Endothelial cell of umbilical vein (primary cell): ENCODE data around the gene ZHX3. TPM values are rescaled to one million over a fixed set of nuclear protein-coding genes. Genes with fewer than 3 reads are reported as not detected.

Experiments used
- BruUV-seq: library from RNA; stranded (reverse); fragments of 400-500 nt; replicated peaks from 2 replicates; lab custom pipeline; 2021; lab: Mats Ljungman, UMichigan
- CTCF ChIA-PET: fragments of 300-600, 350-600 bp; sonication (Branson Sonifier 250); formaldehyde crosslinking; loops from one replicate; lab custom pipeline; 2021; ENCODE audit warnings: antibody characterized with exemption, inconsistent platforms; lab: Charles Lee
- POLR2A ChIA-PET: fragments of 300-600, 350-600 bp; sonication (Branson Sonifier 250); formaldehyde crosslinking; loops from one replicate; lab custom pipeline; 2021; ENCODE audit warnings: antibody characterized with exemption, inconsistent platforms; lab: Charles Lee
- DNase-seq: peaks from one replicate; pipeline ENCODE4 v3.0.0-alpha.2; 2011; ENCODE audit warnings: low read depth, low spot score
- FAIRE-seq: peaks from 2 replicates; lab custom pipeline; 2011; peaks lifted over from hg19 to GRCh38; lab: Jason Lieb, UNC
- H2AFZ ChIP-seq: 2 replicates; pipeline ENCODE4 v1.6.0; 2012; ENCODE audit warnings: low read depth, low read length, control low read depth, inconsistent platforms
- H3K27ac ChIP-seq: 2 replicates; pipeline ENCODE4 v1.5.1; 2011; ENCODE audit warnings: low read depth, mild to moderate bottlenecking, control low read depth, low read length, moderate library complexity; ENCODE audit not compliant: insufficient read depth
- H3K27me3 ChIP-seq, 2 experiments: 2 replicates each; pipeline versions ENCODE4 v1.6.0 to v1.6.1; 2011; ENCODE audit warnings: low read length in 2 of 2, mixed read lengths in 1 of 2; ENCODE audit not compliant: control insufficient read depth in 2 of 2, insufficient read depth in 2 of 2
- H3K36me3 ChIP-seq, 2 experiments: 2 replicates in 1 of 2; 3 replicates in 1 of 2; pipeline ENCODE4 v1.5.1; 2011; ENCODE audit warnings: low read length in 2 of 2, mild to moderate bottlenecking in 1 of 2, moderate library complexity in 1 of 2; ENCODE audit not compliant: control insufficient read depth in 2 of 2, insufficient read depth in 2 of 2; ENCODE audit errors: extremely low read depth in 1 of 2
- H3K4me1 ChIP-seq: 3 replicates; pipeline ENCODE4 v1.5.1; 2011; ENCODE audit warnings: mild to moderate bottlenecking, low read length; ENCODE audit not compliant: control insufficient read depth, insufficient read depth; ENCODE audit errors: extremely low read depth
- H3K4me2 ChIP-seq: 2 replicates; pipeline ENCODE4 v1.6.1; 2011; ENCODE audit warnings: low read length, control low read depth, mixed read lengths; ENCODE audit not compliant: insufficient read depth
- H3K4me3 ChIP-seq, 3 experiments: fragments of 200-600 bp in 1 of 3; sonication (generic), shearing (Covaris generic) in 1 of 3; replicated peaks in 1 of 3; 2 replicates each; pipeline ENCODE4 v1.5.1; 2011 to 2016; ENCODE audit warnings: control low read depth in 3 of 3, low read length in 3 of 3, mild to moderate bottlenecking in 2 of 3, inconsistent platforms in 1 of 3, low read depth in 1 of 3, moderate library complexity in 1 of 3; ENCODE audit not compliant: insufficient read depth in 1 of 3
- H3K79me2 ChIP-seq: 2 replicates; pipeline ENCODE4 v1.6.0; 2012; ENCODE audit warnings: low read length, inconsistent platforms; ENCODE audit not compliant: control insufficient read depth, insufficient read depth
- H3K9ac ChIP-seq: replicated peaks from 2 replicates; pipeline ENCODE3; 2011; ENCODE audit warnings: low read length, control low read depth; ENCODE audit not compliant: insufficient read depth; ENCODE audit errors: extremely low read depth
- H3K9me1 ChIP-seq: replicated peaks from 3 replicates; pipeline ENCODE4 v1.6.0; 2011; ENCODE audit warnings: mild to moderate bottlenecking, low read length; ENCODE audit not compliant: control insufficient read depth, insufficient read depth; ENCODE audit errors: extremely low read depth
- H3K9me3 ChIP-seq: replicated peaks from 2 replicates; pipeline ENCODE4 v1.5.1; 2012; ENCODE audit warnings: low read length, inconsistent platforms; ENCODE audit not compliant: control insufficient read depth, insufficient read depth
- H4K20me1 ChIP-seq: replicated peaks from 2 replicates; pipeline ENCODE3; 2011; ENCODE audit warnings: mild to moderate bottlenecking, low read length; ENCODE audit not compliant: control insufficient read depth, insufficient read depth; ENCODE audit errors: extremely low read depth
- CTCF ChIP-seq, 2 donors: IDR thresholded peaks; 1 replicate in 1 of 2; 2 replicates in 1 of 2; pipeline ENCODE4 v1.5.1; 2011; ENCODE audit warnings: low read length in 2 of 2, mild to moderate bottlenecking in 2 of 2, moderate library complexity in 2 of 2, control low read depth in 1 of 2, inconsistent platforms in 1 of 2, low read depth in 1 of 2; ENCODE audit not compliant: insufficient read depth in 1 of 2; ENCODE audit errors: extremely low read depth in 1 of 2
- EZH2 ChIP-seq: IDR thresholded peaks from 2 replicates; pipeline ENCODE4 v1.6.1; 2012; ENCODE audit warnings: borderline replicate concordance, low read depth, mild to moderate bottlenecking, moderate library complexity, low read length, inconsistent platforms; ENCODE audit not compliant: severe bottlenecking
- FOS ChIP-seq: IDR thresholded peaks from 2 replicates; pipeline ENCODE4 v1.6.1; 2011; ENCODE audit warnings: mild to moderate bottlenecking, low read length, moderate library complexity, borderline replicate concordance; ENCODE audit not compliant: insufficient read depth
- GATA2 ChIP-seq: IDR thresholded peaks from 2 replicates; pipeline ENCODE4 v1.7.0; 2011; ENCODE audit warnings: low read depth, mild to moderate bottlenecking, moderate library complexity, mixed read lengths, low read length; ENCODE audit not compliant: insufficient read length, insufficient read depth
- JUN ChIP-seq: IDR thresholded peaks from 2 replicates; pipeline ENCODE4 v1.6.1; 2011; ENCODE audit warnings: borderline replicate concordance, low read depth; ENCODE audit not compliant: insufficient read length, insufficient read depth
- MAX ChIP-seq: IDR thresholded peaks from 2 replicates; pipeline ENCODE4 v1.6.1; 2011; ENCODE audit not compliant: insufficient read depth, insufficient read length
- MYC ChIP-seq: IDR thresholded peaks from one replicate; pipeline ENCODE4 v1.6.1; 2011; ENCODE audit warnings: mild to moderate bottlenecking, low read depth, low read length
- POLR2A ChIP-seq: IDR thresholded peaks from 2 replicates; pipeline ENCODE4 v1.6.1; 2012; ENCODE audit warnings: low read depth, mild to moderate bottlenecking, control low read depth, low read length
- POLR2AphosphoS5 ChIP-seq: IDR thresholded peaks from 2 replicates; pipeline ENCODE4 v1.6.1; 2012; ENCODE audit warnings: low read depth, mild to moderate bottlenecking, control low read depth, low read length, moderate library complexity; ENCODE audit not compliant: insufficient read depth
- dilution Hi-C: fragments of 300-500 bp; cut with MboI; formaldehyde crosslinking; loops from one replicate; pipeline ENCODE4 v1.15.0; 2019; ENCODE audit warnings: low sequenced_read_pairs; ENCODE audit not compliant: extremely low pct_ligation_motif_present
- intact Hi-C: fragments of 100-400 bp; cut with micrococcal nuclease; formaldehyde crosslinking; loops from one replicate; pipeline ENCODE4 v1.10.0; 2022
- polyA plus RNA-seq, 4 experiments: library from polyadenylated mRNA; depleted of rRNA in 3 of 4; stranded (reverse) in 3 of 4; unstranded in 1 of 4; fragments of >200 nt; gene quantifications; 2 replicates each; pipeline versions ENCODE4 v1.2.1 to v1.2.3, GENCODE V29; 2011 to 2012; ENCODE audit warnings: missing spikeins in 1 of 4
- total RNA-seq: library from RNA; stranded (reverse); gene quantifications from 2 replicates; pipeline ENCODE4 v1.2.3, GENCODE V29; 2021

The ZHX3 gene
- total and polyA plus RNA-seq, 2 donors (not counting 3 experiments of a cell fraction or from before 2014, with no cell fraction given) = 7.4 to 17.8 TPM

DNA sequence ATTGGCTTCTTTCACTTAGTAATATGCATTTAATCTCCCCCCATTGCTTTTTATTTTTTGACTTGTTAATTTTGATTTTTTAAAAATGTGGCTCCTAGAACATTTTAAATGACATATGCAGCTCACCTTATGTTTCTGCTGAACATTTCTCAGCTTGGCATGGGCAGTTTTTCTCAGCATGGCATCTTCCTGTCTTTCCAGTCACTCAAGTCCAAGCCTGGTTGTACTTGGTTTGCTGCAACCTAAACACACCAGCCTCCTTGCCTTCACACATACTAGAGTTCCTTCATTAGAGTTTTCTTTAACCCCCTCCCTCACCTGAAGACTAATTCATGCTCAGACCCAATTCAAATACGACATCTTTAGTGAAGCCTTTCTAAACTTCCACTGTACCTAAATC, 86.4 kb downstream of the ZHX3 start:
- H4K20me1 ChIP-seq = no peaks in the 10 kb centered on the region
- no peaks in the 10 kb centered on the region for H3K9me3 ChIP-seq
- H2AFZ ChIP-seq = no peak overlapping the region
- no peak for FAIRE-seq
- H3K9ac ChIP-seq = no peak overlapping the region
- dilution Hi-C loops (no loop called here), intact Hi-C loops (loop anchor here (1.0 kb wide), 1 partner anchor 180 kb away; no protein-coding TSS in a partner anchor)
- H3K79me2 ChIP-seq = no peaks in the 10 kb centered on the region
- H3K36me3 ChIP-seq = no peaks in the 10 kb centered on the region
- H3K4me2 ChIP-seq = no peak overlapping the region
- DNase-seq = no peak
- peaks cover 17% of the 10 kb centered on the region for H3K4me1 ChIP-seq
- POLR2A ChIA-PET = no interaction called here
- CTCF ChIA-PET = interaction anchor here (1.8 to 5.2 kb wide), 7 partner anchors 12 to 108 kb away, joined by 7 to 117 read pairs (median 14); partner anchors contain the start of gene LPIN3
- H3K27me3 ChIP-seq = no peaks in the 10 kb centered on the region
- no peak overlapping the region for H3K27ac ChIP-seq
- H3K4me3 ChIP-seq = no peak overlapping the region
- no TSS peak for BruUV-seq
- no peaks in the 10 kb centered on the region for H3K9me1 ChIP-seq
- no peak for TF ChIP-seq POLR2A
- TF ChIP-seq FOS = no peak
- no peak for TF ChIP-seq GATA2
- TF ChIP-seq CTCF (IDR thresholded peaks at IDR 0.05; ENCODE audit: extremely low read depth in 1 of 2, insufficient read depth in 1 of 2, low read depth in 1 of 2, low read length in 2 of 2) = no peak
- TF ChIP-seq MYC = no peak
- TF ChIP-seq EZH2 = no peak
- TF ChIP-seq POLR2AphosphoS5 = no peak
- no peak for TF ChIP-seq JUN
- TF ChIP-seq MAX = no peak
